Breast epithelium (tissue), 4 donors: ENCODE data around the gene NAMPT. TPM values are rescaled to one million over a fixed set of nuclear protein-coding genes. Genes with fewer than 3 reads are reported as not detected.

Source experiments
- DNase-seq, 2 donors: peaks; one replicate each; pipeline ENCODE4 v3.0.0-alpha.2; 2019; ENCODE audit warnings: low spot score in 2 of 2
- H3K27ac ChIP-seq, 2 donors: fragments of 200-600 bp; sonication (generic) in 1 of 2; one replicate each; pipeline ENCODE4 v1.5.1; 2016 to 2019; ENCODE audit warnings: mild to moderate bottlenecking in 1 of 2
- H3K27me3 ChIP-seq, 2 donors: fragments of 200-600 bp; sonication (generic) in 1 of 2; one replicate each; pipeline versions ENCODE4 v1.5.1 to v1.6.0; 2017 to 2019; ENCODE audit warnings: control low read depth in 1 of 2, mild to moderate bottlenecking in 1 of 2
- H3K36me3 ChIP-seq: fragments of 200-600 bp; one replicate; pipeline ENCODE4 v1.5.1; 2019
- H3K4me1 ChIP-seq, 2 donors: fragments of 200-600 bp; sonication (generic); one replicate each; pipeline ENCODE4 v1.5.1; 2016 to 2019; ENCODE audit warnings: control low read depth in 1 of 2
- H3K4me3 ChIP-seq, 3 donors: fragments of 200-600 bp; sonication (generic); 1 replicate in 2 of 3; 2 replicates in 1 of 3; pipeline ENCODE4 v1.5.1; 2016 to 2019; ENCODE audit warnings: mild to moderate bottlenecking in 3 of 3, moderate library complexity in 2 of 3
- H3K9me3 ChIP-seq, 2 donors: fragments of 200-600 bp; sonication (generic) in 1 of 2; one replicate each; pipeline ENCODE4 v1.5.1; 2016 to 2019; ENCODE audit warnings: control low read depth in 1 of 2
- CTCF ChIP-seq, 3 donors: fragments of 450-650 bp; IDR thresholded peaks; one replicate each; pipeline ENCODE4 v1.5.1; 2016 to 2017; ENCODE audit warnings: antibody characterized with exemption in 3 of 3, mild to moderate bottlenecking in 3 of 3, moderate library complexity in 3 of 3
- POLR2A ChIP-seq: fragments of 450-650 bp; IDR thresholded peaks from one replicate; pipeline ENCODE4 v1.6.1; 2016; ENCODE audit warnings: antibody characterized with exemption, mild to moderate bottlenecking, moderate library complexity
- POLR2AphosphoS5 ChIP-seq, 3 donors: sonication (generic); formaldehyde crosslinking; IDR thresholded peaks; one replicate each; pipeline ENCODE4 v1.6.1; 2017; ENCODE audit warnings: antibody characterized with exemption in 3 of 3
- intact Hi-C: fragments of 100-400 bp; cut with DNase I; formaldehyde crosslinking; loops from one replicate; pipeline ENCODE4 v1.15.1; 2023; ENCODE audit warnings: low total_unique reads
- total RNA-seq, 3 donors: library from RNA; depleted of rRNA; stranded (reverse); fragments of >200 nt; gene quantifications; one replicate each; pipeline ENCODE4 v1.1.0, GENCODE V29; 2016

NAMPT gene
- total RNA-seq, 3 donors from 2014 or later, result 195 to 751 (median 536) TPM

- intact Hi-C loops, result no loop called here
- no peaks in the 10 kb centered on the region for H3K27me3 ChIP-seq
- TF ChIP-seq POLR2AphosphoS5 (IDR thresholded peaks at IDR 0.05) (peak in 1 of 3 donors; percentile 24), POLR2A (no peak)
- no peaks in the 10 kb centered on the region for H3K36me3 ChIP-seq
- no peaks in the 10 kb centered on the region for H3K4me1 ChIP-seq
- peak; percentile 55 to 65 for DNase-seq
- no peaks in the 10 kb centered on the region for H3K9me3 ChIP-seq
- no peak overlapping the region for H3K27ac ChIP-seq
- H3K4me3 ChIP-seq, result no peak overlapping the region
These were observed 45.4 kb downstream of the NAMPT start for GRCh38 chr7:106239406-106239805.

- Histone ChIP-seq H3K27ac (peak overlapping the region in 1 of 2 donors; percentile 27), H3K36me3 (no peaks in the 10 kb centered on the region), H3K4me1 (no peaks in the 10 kb centered on the region), H3K9me3 (no peaks in the 10 kb centered on the region), H3K4me3 (no peak overlapping the region), H3K27me3 (no peaks in the 10 kb centered on the region)
- DNase-seq, result no peak
- TF ChIP-seq POLR2A (no peak), POLR2AphosphoS5 (IDR thresholded peaks at IDR 0.05) (no peak), CTCF (IDR thresholded peaks at IDR 0.05) (no peak)
- intact Hi-C loops, result no loop called here
These were observed 46.0 kb downstream of the NAMPT start for GRCh38 chr7:106238830-106239229.

- Histone ChIP-seq H3K9me3 (no peaks in the 10 kb centered on the region), H3K4me3 (no peak overlapping the region), H3K27ac (no peak overlapping the region), H3K36me3 (no peaks in the 10 kb centered on the region), H3K4me1 (no peaks in the 10 kb centered on the region), H3K27me3 (no peaks in the 10 kb centered on the region)
- DNase-seq, result no peak
- intact Hi-C loops, result no loop called here
- TF ChIP-seq POLR2A (no peak), POLR2AphosphoS5 (IDR thresholded peaks at IDR 0.05) (no peak), CTCF (IDR thresholded peaks at IDR 0.05) (no peak)
These were observed 48.7 kb downstream of the NAMPT start for GRCh38 chr7:106236065-106236464.

GRCh38 chr7:106234425-106234824, 50.4 kb downstream of the NAMPT start:
- TF ChIP-seq CTCF (IDR thresholded peaks at IDR 0.05), result no peak
- no peak for TF ChIP-seq POLR2AphosphoS5 (IDR thresholded peaks at IDR 0.05)
- no peaks in the 10 kb centered on the region for H3K27me3 ChIP-seq
- no peaks in the 10 kb centered on the region for H3K9me3 ChIP-seq
- no peaks in the 10 kb centered on the region for H3K36me3 ChIP-seq
- H3K4me1 ChIP-seq, result no peaks in the 10 kb centered on the region
- no peak overlapping the region for H3K27ac ChIP-seq
- DNase-seq, result no peak
- intact Hi-C loops, result no loop called here
- H3K4me3 ChIP-seq, result no peak overlapping the region

GRCh38 chr7:106231856-106232490, 52.8 kb downstream of the NAMPT start:
- no peaks in the 10 kb centered on the region for H3K36me3 ChIP-seq
- no peaks in the 10 kb centered on the region for H3K4me1 ChIP-seq
- no peaks in the 10 kb centered on the region for H3K9me3 ChIP-seq
- DNase-seq, result no peak
- TF ChIP-seq POLR2AphosphoS5 (IDR thresholded peaks at IDR 0.05) (no peak), POLR2A (no peak), CTCF (IDR thresholded peaks at IDR 0.05) (no peak)
- H3K27ac ChIP-seq, result no peak overlapping the region
- H3K27me3 ChIP-seq, result no peaks in the 10 kb centered on the region
- H3K4me3 ChIP-seq, result no peak overlapping the region
- intact Hi-C loops, result no loop called here
